OCI-LY1 (cell line): ENCODE results near the gene ACTR3.

Source experiments
- H2AFZ ChIP-seq: fragments of 200-600 bp; sonication (generic), shearing (Covaris generic); 2 replicates; pipeline ENCODE4 v1.6.0; 2014; ENCODE audit warnings: antibody characterized with exemption, mild to moderate bottlenecking, low read length
- H3F3A ChIP-seq: fragments of 200-600 bp; sonication (generic), shearing (Covaris generic); 2 replicates; pipeline ENCODE4 v1.6.0; 2014; ENCODE audit warnings: mild to moderate bottlenecking, antibody characterized with exemption, low read length, moderate library complexity; ENCODE audit not compliant: insufficient read depth
- H3K27ac ChIP-seq: fragments of 200-600 bp; sonication (generic); 2 replicates; pipeline ENCODE4 v1.5.1; 2014; ENCODE audit warnings: low read length, mixed run types, mild to moderate bottlenecking, low read depth; ENCODE audit not compliant: poor library complexity, severe bottlenecking
- H3K27me3 ChIP-seq: fragments of 200-600 bp; sonication (generic); 2 replicates; pipeline ENCODE4 v1.6.0; 2014; ENCODE audit warnings: antibody characterized with exemption, mild to moderate bottlenecking, low read length, moderate library complexity; ENCODE audit not compliant: insufficient read depth
- H3K36me3 ChIP-seq: fragments of 200-600 bp; sonication (generic); 2 replicates; pipeline ENCODE4 v1.6.1; 2014; ENCODE audit warnings: mild to moderate bottlenecking, antibody characterized with exemption, low read length, moderate library complexity, mixed read lengths; ENCODE audit not compliant: insufficient read depth
- H3K4me1 ChIP-seq: fragments of 200-600 bp; sonication (generic); 2 replicates; pipeline ENCODE4 v1.5.1; 2014; ENCODE audit warnings: mild to moderate bottlenecking, low read length, moderate library complexity; ENCODE audit not compliant: insufficient read depth, severe bottlenecking
- H3K4me2 ChIP-seq: fragments of 200-600 bp; sonication (generic), shearing (Covaris generic); 2 replicates; pipeline ENCODE4 v1.6.1; 2014; ENCODE audit warnings: low read length
- H3K4me3 ChIP-seq: fragments of 200-600 bp; sonication (generic); 2 replicates; pipeline ENCODE4 v1.5.1; 2014; ENCODE audit warnings: low read length, low read depth, mild to moderate bottlenecking, mixed read lengths; ENCODE audit not compliant: poor library complexity, severe bottlenecking
- H3K79me2 ChIP-seq: fragments of 200-600 bp; shearing (Covaris generic); 2 replicates; pipeline ENCODE4 v1.6.1; 2016; ENCODE audit warnings: mixed run types, low read length, mixed read lengths; ENCODE audit not compliant: insufficient read depth
- H3K9ac ChIP-seq: fragments of 200-600 bp; sonication (generic), shearing (Covaris generic); 2 replicates; pipeline ENCODE4 v1.6.1; 2014; ENCODE audit warnings: mild to moderate bottlenecking, low read length, mixed read lengths
- H3K9me2 ChIP-seq: fragments of 200-600 bp; sonication (generic), shearing (Covaris generic); 2 replicates; pipeline ENCODE4 v1.6.1; 2014; ENCODE audit warnings: low read depth, mild to moderate bottlenecking, low read length, mixed read lengths
- H3K9me3 ChIP-seq: fragments of 200-600 bp; shearing (Covaris generic); 2 replicates; pipeline ENCODE4 v1.6.1; 2014; ENCODE audit warnings: low read length, mixed read lengths
- H4K20me1 ChIP-seq: fragments of 200-600 bp; sonication (generic), shearing (Covaris generic); 2 replicates; pipeline ENCODE4 v1.6.0; 2016; ENCODE audit warnings: mild to moderate bottlenecking, low read length; ENCODE audit not compliant: insufficient read depth
- CTCF ChIP-seq: fragments of 200-600 bp; sonication (generic), shearing (Covaris generic); IDR thresholded peaks from 2 replicates; pipeline ENCODE4 v1.5.1; 2017; ENCODE audit warnings: mild to moderate bottlenecking, antibody characterized with exemption, low read length, moderate library complexity, mixed read lengths
- EZH2 ChIP-seq: fragments of 200-600 bp; sonication (generic), shearing (Covaris generic); IDR thresholded peaks from 2 replicates; pipeline ENCODE4 v1.8.0; 2017; ENCODE audit warnings: borderline replicate concordance, mixed run types, mild to moderate bottlenecking, antibody characterized with exemption, low read length, moderate library complexity, mixed read lengths

Gene ACTR3

GRCh38 chr2:113910967-113911678, 21.2 kb downstream of the ACTR3 start:
- Histone ChIP-seq H2AFZ (no peak overlapping the region), H3K27me3 (no peaks in the 10 kb centered on the region), H3K4me3 (no peak overlapping the region), H3K79me2 (peaks cover 98% of the 10 kb centered on the region), H3K36me3 (peaks cover 83% of the 10 kb centered on the region), H3K9me3 (peaks cover 8% of the 10 kb centered on the region), H3F3A (no peaks in the 10 kb centered on the region), H3K4me1 (peaks cover 37% of the 10 kb centered on the region), H3K9ac (no peak overlapping the region), H3K4me2 (no peak overlapping the region), H3K9me2 (no peaks in the 10 kb centered on the region), H4K20me1 (peaks cover 14% of the 10 kb centered on the region), H3K27ac (no peak overlapping the region)
- no peak for TF ChIP-seq CTCF
- no peak for TF ChIP-seq EZH2

GRCh38 chr2:113915082-113915819, 25.4 kb downstream of the ACTR3 start:
- Histone ChIP-seq H3K36me3 (peaks cover 95% of the 10 kb centered on the region), H3K9ac (no peak overlapping the region), H3K4me3 (no peak overlapping the region), H2AFZ (no peak overlapping the region), H3K27me3 (no peaks in the 10 kb centered on the region), H3K4me2 (no peak overlapping the region), H4K20me1 (peaks cover 16% of the 10 kb centered on the region), H3K4me1 (peaks cover 9% of the 10 kb centered on the region), H3F3A (0 out of 2 replicates have a peak, but pooled peaks cover 3% of the 10 kb centered on the region), H3K79me2 (peaks cover 97% of the 10 kb centered on the region), H3K27ac (no peak overlapping the region), H3K9me2 (no peaks in the 10 kb centered on the region; the same call in 1 of the 2 replicates), H3K9me3 (no peaks in the 10 kb centered on the region)
- TF ChIP-seq CTCF (no peak), EZH2 (no peak)

- Histone ChIP-seq H4K20me1 (peaks cover 9% of the 10 kb centered on the region; the same call in 1 of the 2 replicates), H3K4me2 (no peak overlapping the region), H2AFZ (no peak overlapping the region), H3K9ac (no peak overlapping the region), H3K36me3 (peaks cover 100% of the 10 kb centered on the region), H3K27ac (no peak overlapping the region), H3K27me3 (no peaks in the 10 kb centered on the region), H3K4me1 (peaks cover 19% of the 10 kb centered on the region), H3K9me3 (no peaks in the 10 kb centered on the region), H3K9me2 (no peaks in the 10 kb centered on the region; the same call in 1 of the 2 replicates), H3F3A (0 out of 2 replicates have a peak, but pooled peaks cover 3% of the 10 kb centered on the region), H3K79me2 (peaks cover 96% of the 10 kb centered on the region), H3K4me3 (no peak overlapping the region)
- TF ChIP-seq EZH2: no peak
- no peak for TF ChIP-seq CTCF
Measured at GRCh38 chr2:113918229-113918628, 28.3 kb downstream of the ACTR3 start.
